HCT116 (cell line): Measurements from ENCODE around the gene SVIP. TPM values are rescaled to one million over a fixed set of nuclear protein-coding genes. Genes with fewer than 3 reads are reported as not detected.

Experiments
- ATAC-seq: fragments of 200-7000 bp; cut with Tn5 transposase; 2 replicates; pipeline ENCODE4 v1.9.1; 2020; ENCODE audit warnings: mild to moderate bottlenecking, moderate library complexity
- BruUV-seq: library from RNA; stranded (reverse); fragments of 400-500 nt; replicated peaks from 2 replicates; lab custom pipeline; 2021; lab: Mats Ljungman, UMichigan
- CTCF ChIA-PET: fragments of 300-600 bp; sonication (Branson Sonifier 250); formaldehyde crosslinking; loops from one replicate; lab custom pipeline; 2021; ENCODE audit warnings: antibody characterized with exemption; lab: Charles Lee
- POLR2A ChIA-PET: fragments of 300-600, 350-600 bp; sonication (Branson Sonifier 250); formaldehyde crosslinking; loops from one replicate; lab custom pipeline; 2021; ENCODE audit warnings: antibody characterized with exemption; lab: Charles Lee
- RAD21 ChIA-PET, 2 experiments: fragments of 300-600 bp; sonication (Branson Sonifier 250); formaldehyde crosslinking; loops; one replicate each; lab custom pipeline; 2023; ENCODE audit warnings: low total read pairs in 2 of 2; ENCODE audit not compliant: uncharacterized antibody in 2 of 2, unreplicated experiment in 2 of 2, low non-redundant PET in 1 of 2; lab: Charles Lee
- DNase-seq: peaks from one replicate; pipeline ENCODE4 v3.0.0-alpha.2; 2010; ENCODE audit warnings: low read depth, low spot score
- H2AFZ ChIP-seq: fragments of 200-600 bp; shearing (Covaris generic), sonication (generic); 2 replicates; pipeline ENCODE4 v1.6.1; 2017; ENCODE audit warnings: low read depth, mixed run types, mixed read lengths, antibody characterized with exemption, low read length; ENCODE audit not compliant: poor library complexity, severe bottlenecking
- H3K27ac ChIP-seq: 2 replicates; pipeline ENCODE4 v1.5.1; 2012; ENCODE audit warnings: low read depth, low read length
- H3K27me3 ChIP-seq: fragments of 200-600 bp; sonication (generic); 2 replicates; pipeline ENCODE4 v1.6.1; 2016; ENCODE audit warnings: mixed run types, low read length, mixed read lengths; ENCODE audit not compliant: insufficient read depth
- H3K36me3 ChIP-seq, 2 experiments: fragments of 200-500 bp in 1 of 2; fragments of 200-600 bp in 1 of 2; sonication (Bioruptor generic) in 1 of 2; sonication (generic) in 1 of 2; 2 replicates each; pipeline versions ENCODE4 v1.5.1 to v1.6.1; 2014 to 2016; ENCODE audit warnings: low read length in 2 of 2, inconsistent platforms in 1 of 2, mixed read lengths in 1 of 2, mixed run types in 1 of 2; ENCODE audit not compliant: insufficient read depth in 2 of 2, control insufficient read depth in 1 of 2
- H3K4me1 ChIP-seq, 2 experiments: fragments of 200-600 bp in 1 of 2; sonication (generic) in 1 of 2; 2 replicates each; pipeline versions ENCODE4 v1.5.1 to v1.6.1; 2012 to 2017; ENCODE audit warnings: low read length in 2 of 2, inconsistent platforms in 1 of 2, mild to moderate bottlenecking in 1 of 2, mixed read lengths in 1 of 2, mixed run types in 1 of 2, moderate library complexity in 1 of 2; ENCODE audit not compliant: insufficient read depth in 2 of 2, control insufficient read depth in 1 of 2
- H3K4me2 ChIP-seq: fragments of 200-600 bp; sonication (generic); 2 replicates; pipeline ENCODE4 v1.6.1; 2017; ENCODE audit warnings: mixed run types, low read length, mixed read lengths
- H3K4me3 ChIP-seq, 2 experiments: fragments of 200-600 bp in 1 of 2; sonication (generic) in 1 of 2; replicated peaks in 1 of 2; 2 replicates each; pipeline ENCODE4 v1.5.1; 2011 to 2016; ENCODE audit warnings: low read length in 2 of 2, control low read depth in 1 of 2, low read depth in 1 of 2, mild to moderate bottlenecking in 1 of 2, mixed read lengths in 1 of 2, mixed run types in 1 of 2
- H3K79me2 ChIP-seq: fragments of 200-600 bp; sonication (generic); 2 replicates; pipeline ENCODE4 v1.6.1; 2017; ENCODE audit warnings: mild to moderate bottlenecking, mixed run types, low read length, moderate library complexity, mixed read lengths; ENCODE audit not compliant: insufficient read depth
- H3K9ac ChIP-seq: fragments of 200-600 bp; sonication (generic); 2 replicates; pipeline ENCODE4 v1.6.1; 2016; ENCODE audit warnings: low read length, mixed read lengths
- H3K9me2 ChIP-seq: fragments of 200-600 bp; sonication (generic), shearing (Covaris generic); 2 replicates; pipeline ENCODE4 v1.6.1; 2017; ENCODE audit warnings: mixed run types, mild to moderate bottlenecking, moderate library complexity; ENCODE audit not compliant: insufficient read depth
- H3K9me3 ChIP-seq, 2 experiments: fragments of 200-500 bp in 1 of 2; fragments of 200-600 bp in 1 of 2; sonication (Bioruptor generic) in 1 of 2; sonication (generic) in 1 of 2; 2 replicates each; pipeline ENCODE4 v1.6.1; 2014 to 2017; ENCODE audit warnings: low read length in 2 of 2, mixed read lengths in 2 of 2, inconsistent platforms in 1 of 2, low read depth in 1 of 2, mild to moderate bottlenecking in 1 of 2, mixed run types in 1 of 2, moderate library complexity in 1 of 2; ENCODE audit not compliant: control insufficient read depth in 1 of 2, insufficient read depth in 1 of 2
- H4K20me1 ChIP-seq: fragments of 200-600 bp; sonication (generic), shearing (Covaris generic); 2 replicates; pipeline ENCODE4 v1.6.1; 2017; ENCODE audit warnings: mixed run types, mild to moderate bottlenecking, moderate library complexity; ENCODE audit not compliant: insufficient read depth
- CBX3 ChIP-seq: IDR thresholded peaks from 2 replicates; pipeline ENCODE4 v1.6.1; 2012; ENCODE audit warnings: low read depth
- CEBPB ChIP-seq: IDR thresholded peaks from 2 replicates; pipeline ENCODE4 v1.6.1; 2012; ENCODE audit warnings: low read depth
- EGR1 ChIP-seq: IDR thresholded peaks from 2 replicates; pipeline ENCODE4 v1.6.1; 2012; ENCODE audit warnings: low read depth
- ELF1 ChIP-seq: IDR thresholded peaks from 2 replicates; pipeline ENCODE4 v1.6.1; 2012; ENCODE audit warnings: low read depth, borderline replicate concordance
- EZH2 ChIP-seq: fragments of 200-600 bp; sonication (generic); IDR thresholded peaks from 2 replicates; pipeline ENCODE4 v1.6.1; 2017; ENCODE audit warnings: antibody characterized with exemption, mixed run types
- FOSL1 ChIP-seq: IDR thresholded peaks from 2 replicates; pipeline ENCODE4 v1.6.1; 2012; ENCODE audit warnings: low read depth
- POLR2AphosphoS5 ChIP-seq: IDR thresholded peaks from 2 replicates; pipeline ENCODE4 v1.6.1; 2011; ENCODE audit warnings: mild to moderate bottlenecking, low read depth, low read length, moderate library complexity
- RAD21 ChIP-seq: IDR thresholded peaks from 2 replicates; pipeline ENCODE4 v1.6.1; 2012; ENCODE audit warnings: low read depth, mild to moderate bottlenecking
- SIN3A ChIP-seq: IDR thresholded peaks from 2 replicates; pipeline ENCODE4 v1.6.1; 2012; ENCODE audit warnings: low read depth
- SRF ChIP-seq: IDR thresholded peaks from 2 replicates; pipeline ENCODE4 v1.6.1; 2012; ENCODE audit warnings: low read depth
- TCF7L2 ChIP-seq: IDR thresholded peaks from 2 replicates; pipeline ENCODE4 v1.7.0; 2011; ENCODE audit warnings: borderline replicate concordance, inconsistent platforms; ENCODE audit not compliant: insufficient read depth, insufficient read length; ENCODE audit errors: extremely low read depth
- YY1 ChIP-seq: IDR thresholded peaks from 2 replicates; pipeline ENCODE4 v1.6.1; 2011; ENCODE audit warnings: low read length, low read depth, moderate library complexity, mild to moderate bottlenecking; ENCODE audit not compliant: insufficient replicate concordance; ENCODE audit errors: extremely low read depth
- ZFX ChIP-seq: fragments of 450-650 bp; IDR thresholded peaks from 2 replicates; pipeline ENCODE4 v1.6.1; 2017
- intact Hi-C: fragments of 100-400 bp; cut with micrococcal nuclease; formaldehyde crosslinking; loops from 2 replicates; pipeline ENCODE4 v1.10.0; 2022
- total RNA-seq: library from RNA; stranded (reverse); gene quantifications from one replicate; pipeline ENCODE4 v1.2.1, GENCODE V29; 2021; ENCODE audit not compliant: unreplicated experiment
- TF ChIP-seq, protein P1 (sequence below), 3 experiments: fragments of 200-600 bp in 1 of 3; sonication (generic) in 1 of 3; IDR thresholded peaks in 2 of 3; conservative IDR thresholded peaks in 1 of 3; 2 replicates each; pipeline ENCODE4 v1.5.1; 2012 to 2017; ENCODE audit warnings: low read depth in 2 of 3, low read length in 2 of 3, antibody characterized with exemption in 1 of 3, borderline replicate concordance in 1 of 3, control low read depth in 1 of 3, mild to moderate bottlenecking in 1 of 3, mixed read lengths in 1 of 3, mixed run types in 1 of 3, moderate library complexity in 1 of 3; ENCODE audit not compliant: insufficient read depth in 1 of 3
- TF ChIP-seq, protein P2 (sequence below): IDR thresholded peaks from 2 replicates; pipeline ENCODE4 v1.6.1; 2011; ENCODE audit warnings: mild to moderate bottlenecking, low read length, moderate library complexity; ENCODE audit not compliant: insufficient replicate concordance; ENCODE audit errors: extremely low read depth

SVIP gene
- total RNA-seq, 1 experiment from 2014 or later = 18.6 TPM

DNA sequence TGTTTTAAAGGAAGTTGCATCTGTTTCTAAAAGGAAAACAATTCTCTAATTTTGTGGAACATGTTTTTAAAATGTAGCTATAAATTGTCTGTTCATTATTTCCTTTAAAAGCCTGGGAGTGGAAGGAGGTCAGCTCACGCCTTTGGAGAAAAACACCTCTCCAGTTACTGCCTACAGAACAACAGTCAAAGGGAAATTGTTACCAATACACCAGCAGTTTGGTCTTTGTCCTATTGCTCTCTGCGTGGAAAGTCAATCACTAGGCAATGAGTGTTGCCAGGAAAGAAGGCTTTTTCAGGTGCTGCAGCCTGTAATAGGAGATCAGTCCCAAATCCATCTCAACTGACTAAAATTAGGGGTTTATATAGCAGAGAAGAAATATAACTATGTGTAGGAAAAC, 22.2 kb downstream of the SVIP start:
- Histone ChIP-seq H4K20me1 (no peaks in the 10 kb centered on the region), H3K9ac (no peak overlapping the region), H3K9me2 (no peaks in the 10 kb centered on the region), H3K4me3 (no peak overlapping the region), H3K9me3 (no peaks in the 10 kb centered on the region), H2AFZ (no peak overlapping the region), H3K27me3 (peaks cover 18% of the 10 kb centered on the region), H3K4me2 (no peak overlapping the region), H3K4me1 (no peaks in the 10 kb centered on the region), H3K36me3 (no peaks in the 10 kb centered on the region), H3K79me2 (no peaks in the 10 kb centered on the region), H3K27ac (no peak overlapping the region)
- RAD21 ChIA-PET = no interaction called here
- no TSS peak for BruUV-seq
- intact Hi-C loops = no loop called here
- TF ChIP-seq POLR2AphosphoS5 (no peak), TCF7L2 (no peak), FOSL1 (no peak), CBX3 (no peak), EZH2 (no peak), EGR1 (no peak), SRF (no peak), CEBPB (no peak), ELF1 (no peak)
- POLR2A ChIA-PET = no interaction called here
- DNase-seq = no peak
- CTCF ChIA-PET = no interaction called here
- ATAC-seq = no peak

DNA sequence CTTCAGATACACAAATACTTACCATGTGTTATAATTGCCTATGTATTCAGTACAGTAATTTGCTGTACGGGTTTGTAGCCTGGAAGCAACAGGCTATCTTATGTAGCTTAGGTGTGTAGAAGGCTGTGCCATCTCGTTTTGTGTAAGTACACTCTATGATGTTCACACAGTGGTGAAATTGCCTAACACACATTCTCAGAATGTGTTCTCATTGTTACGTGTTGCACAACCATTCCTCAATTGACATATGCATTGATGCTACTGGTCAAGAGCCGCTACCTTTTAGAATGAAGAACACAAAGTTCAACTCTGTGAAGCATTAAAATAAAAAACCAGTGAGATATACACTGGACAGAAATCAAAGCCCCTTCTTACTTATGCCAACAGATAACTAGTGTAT, 26.7 kb downstream of the SVIP start:
- DNase-seq (no peak), ATAC-seq (no peak)
- H3K36me3 ChIP-seq = no peaks in the 10 kb centered on the region
- BruUV-seq = no TSS peak
- CTCF ChIA-PET = no interaction called here
- intact Hi-C loops = no loop called here
- H3K9ac ChIP-seq = no peak overlapping the region
- no peaks in the 10 kb centered on the region for H3K9me2 ChIP-seq
- no peaks in the 10 kb centered on the region for H3K79me2 ChIP-seq
- no peak overlapping the region for H3K4me2 ChIP-seq
- TF ChIP-seq ZFX = no peak
- TF ChIP-seq RAD21 = no peak
- TF ChIP-seq, protein P1, sequence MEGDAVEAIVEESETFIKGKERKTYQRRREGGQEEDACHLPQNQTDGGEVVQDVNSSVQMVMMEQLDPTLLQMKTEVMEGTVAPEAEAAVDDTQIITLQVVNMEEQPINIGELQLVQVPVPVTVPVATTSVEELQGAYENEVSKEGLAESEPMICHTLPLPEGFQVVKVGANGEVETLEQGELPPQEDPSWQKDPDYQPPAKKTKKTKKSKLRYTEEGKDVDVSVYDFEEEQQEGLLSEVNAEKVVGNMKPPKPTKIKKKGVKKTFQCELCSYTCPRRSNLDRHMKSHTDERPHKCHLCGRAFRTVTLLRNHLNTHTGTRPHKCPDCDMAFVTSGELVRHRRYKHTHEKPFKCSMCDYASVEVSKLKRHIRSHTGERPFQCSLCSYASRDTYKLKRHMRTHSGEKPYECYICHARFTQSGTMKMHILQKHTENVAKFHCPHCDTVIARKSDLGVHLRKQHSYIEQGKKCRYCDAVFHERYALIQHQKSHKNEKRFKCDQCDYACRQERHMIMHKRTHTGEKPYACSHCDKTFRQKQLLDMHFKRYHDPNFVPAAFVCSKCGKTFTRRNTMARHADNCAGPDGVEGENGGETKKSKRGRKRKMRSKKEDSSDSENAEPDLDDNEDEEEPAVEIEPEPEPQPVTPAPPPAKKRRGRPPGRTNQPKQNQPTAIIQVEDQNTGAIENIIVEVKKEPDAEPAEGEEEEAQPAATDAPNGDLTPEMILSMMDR (IDR thresholded peaks at IDR 0.05 in 2 of 3, conservative IDR thresholded peaks at IDR 0.05 in 1 of 3; ENCODE audit: borderline replicate concordance in 1 of 3, insufficient read depth in 1 of 3, low read depth in 2 of 3, low read length in 2 of 3) = no peak
- no peak for TF ChIP-seq YY1
- TF ChIP-seq SIN3A = no peak
- no peak for TF ChIP-seq CBX3
- TF ChIP-seq, protein P2, sequence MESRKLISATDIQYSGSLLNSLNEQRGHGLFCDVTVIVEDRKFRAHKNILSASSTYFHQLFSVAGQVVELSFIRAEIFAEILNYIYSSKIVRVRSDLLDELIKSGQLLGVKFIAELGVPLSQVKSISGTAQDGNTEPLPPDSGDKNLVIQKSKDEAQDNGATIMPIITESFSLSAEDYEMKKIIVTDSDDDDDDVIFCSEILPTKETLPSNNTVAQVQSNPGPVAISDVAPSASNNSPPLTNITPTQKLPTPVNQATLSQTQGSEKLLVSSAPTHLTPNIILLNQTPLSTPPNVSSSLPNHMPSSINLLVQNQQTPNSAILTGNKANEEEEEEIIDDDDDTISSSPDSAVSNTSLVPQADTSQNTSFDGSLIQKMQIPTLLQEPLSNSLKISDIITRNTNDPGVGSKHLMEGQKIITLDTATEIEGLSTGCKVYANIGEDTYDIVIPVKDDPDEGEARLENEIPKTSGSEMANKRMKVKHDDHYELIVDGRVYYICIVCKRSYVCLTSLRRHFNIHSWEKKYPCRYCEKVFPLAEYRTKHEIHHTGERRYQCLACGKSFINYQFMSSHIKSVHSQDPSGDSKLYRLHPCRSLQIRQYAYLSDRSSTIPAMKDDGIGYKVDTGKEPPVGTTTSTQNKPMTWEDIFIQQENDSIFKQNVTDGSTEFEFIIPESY = no peak
- POLR2A ChIA-PET = no interaction called here
- no peak overlapping the region for H3K27ac ChIP-seq
- no peaks in the 10 kb centered on the region for H3K4me1 ChIP-seq
- no peak overlapping the region for H2AFZ ChIP-seq
- no peaks in the 10 kb centered on the region for H3K9me3 ChIP-seq
- peaks cover 30% of the 10 kb centered on the region for H3K27me3 ChIP-seq
- H4K20me1 ChIP-seq = no peaks in the 10 kb centered on the region
- no peak overlapping the region for H3K4me3 ChIP-seq
- RAD21 ChIA-PET = no interaction called here
